B cell (primary cell): ENCODE measurements around the gene TFCP2L1.

ENCODE experiments used
- EZH2 ChIP-seq: IDR thresholded peaks from 2 replicates; pipeline ENCODE4 v1.6.1; 2012; ENCODE audit warnings: borderline replicate concordance, low read depth, mild to moderate bottlenecking, moderate library complexity, low read length; ENCODE audit not compliant: insufficient read depth, poor library complexity, severe bottlenecking
- TF ChIP-seq, protein P1 (sequence below): fragments of 200-600 bp; IDR thresholded peaks from one replicate; pipeline ENCODE4 v1.8.0; 2022; ENCODE audit warnings: antibody characterized with exemption, mild to moderate bottlenecking

- TF ChIP-seq, protein P1, sequence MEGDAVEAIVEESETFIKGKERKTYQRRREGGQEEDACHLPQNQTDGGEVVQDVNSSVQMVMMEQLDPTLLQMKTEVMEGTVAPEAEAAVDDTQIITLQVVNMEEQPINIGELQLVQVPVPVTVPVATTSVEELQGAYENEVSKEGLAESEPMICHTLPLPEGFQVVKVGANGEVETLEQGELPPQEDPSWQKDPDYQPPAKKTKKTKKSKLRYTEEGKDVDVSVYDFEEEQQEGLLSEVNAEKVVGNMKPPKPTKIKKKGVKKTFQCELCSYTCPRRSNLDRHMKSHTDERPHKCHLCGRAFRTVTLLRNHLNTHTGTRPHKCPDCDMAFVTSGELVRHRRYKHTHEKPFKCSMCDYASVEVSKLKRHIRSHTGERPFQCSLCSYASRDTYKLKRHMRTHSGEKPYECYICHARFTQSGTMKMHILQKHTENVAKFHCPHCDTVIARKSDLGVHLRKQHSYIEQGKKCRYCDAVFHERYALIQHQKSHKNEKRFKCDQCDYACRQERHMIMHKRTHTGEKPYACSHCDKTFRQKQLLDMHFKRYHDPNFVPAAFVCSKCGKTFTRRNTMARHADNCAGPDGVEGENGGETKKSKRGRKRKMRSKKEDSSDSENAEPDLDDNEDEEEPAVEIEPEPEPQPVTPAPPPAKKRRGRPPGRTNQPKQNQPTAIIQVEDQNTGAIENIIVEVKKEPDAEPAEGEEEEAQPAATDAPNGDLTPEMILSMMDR: no peak
- no peak for TF ChIP-seq EZH2
Measured at GRCh38 chr2:121213386-121213785, 71.6 kb downstream of the TFCP2L1 start.
